Right forelimb (tissue), 1 donor: ENCODE data around the gene FOXA2.
"Not testable (repeated sequence)": the region's sequence is repeated elsewhere in the genome, so short reads cannot be mapped to it uniquely, and the experiment has no call there.

Experiments
- DNase-seq: peaks from one replicate; pipeline ENCODE4 v3.0.0-alpha.2; 2018

The FOXA2 gene

DNA sequence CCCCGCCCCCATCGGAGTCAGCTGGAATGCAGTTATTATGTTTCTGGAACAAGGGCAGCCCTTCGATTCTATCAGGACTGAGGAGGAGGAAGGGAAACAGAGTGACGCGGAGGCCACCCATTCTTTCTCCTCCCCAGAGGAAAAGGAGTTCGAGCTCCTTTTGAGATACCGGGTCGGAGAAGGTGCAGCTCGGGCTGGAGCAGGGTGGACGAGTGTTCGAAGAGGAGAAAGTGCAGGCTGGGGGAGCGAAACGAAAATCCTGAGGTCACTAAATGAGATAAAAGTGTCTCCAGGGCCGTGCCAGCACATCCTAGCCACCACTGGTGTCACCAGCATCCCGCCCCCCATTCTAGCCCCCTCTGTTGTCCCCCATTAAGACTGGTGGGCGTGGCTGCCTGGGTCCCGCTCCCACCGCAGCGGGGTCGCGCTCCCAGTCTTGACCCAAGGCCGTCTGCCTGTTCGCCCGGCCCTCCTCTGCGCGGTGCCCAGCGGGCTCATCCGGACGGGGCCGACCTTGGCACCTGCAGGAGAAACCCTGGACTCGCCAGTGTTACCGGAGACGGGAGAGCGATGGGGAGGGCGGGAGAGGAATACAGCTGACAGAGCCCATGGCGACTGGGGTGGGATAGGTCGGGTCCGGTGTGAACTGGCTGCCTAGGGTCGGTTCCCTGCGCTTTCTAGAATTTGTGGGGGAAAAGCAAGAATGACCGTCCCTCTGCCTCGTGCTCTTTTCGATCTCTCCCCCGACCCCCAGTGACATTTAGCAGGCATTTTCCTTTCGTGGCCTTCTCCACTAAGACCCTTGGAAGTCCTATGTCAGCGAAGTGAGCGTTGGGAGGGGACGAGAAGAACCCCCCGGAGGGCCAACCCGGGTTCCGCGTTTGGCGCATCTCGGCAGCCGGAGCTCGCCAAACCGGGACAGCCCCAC is 16.2 kb downstream of the FOXA2 start:
- no peak for DNase-seq

- DNase-seq, result no peak
These were observed 17.3 kb downstream of the FOXA2 start for GRCh38 chr20:22566876-22567658.

DNA sequence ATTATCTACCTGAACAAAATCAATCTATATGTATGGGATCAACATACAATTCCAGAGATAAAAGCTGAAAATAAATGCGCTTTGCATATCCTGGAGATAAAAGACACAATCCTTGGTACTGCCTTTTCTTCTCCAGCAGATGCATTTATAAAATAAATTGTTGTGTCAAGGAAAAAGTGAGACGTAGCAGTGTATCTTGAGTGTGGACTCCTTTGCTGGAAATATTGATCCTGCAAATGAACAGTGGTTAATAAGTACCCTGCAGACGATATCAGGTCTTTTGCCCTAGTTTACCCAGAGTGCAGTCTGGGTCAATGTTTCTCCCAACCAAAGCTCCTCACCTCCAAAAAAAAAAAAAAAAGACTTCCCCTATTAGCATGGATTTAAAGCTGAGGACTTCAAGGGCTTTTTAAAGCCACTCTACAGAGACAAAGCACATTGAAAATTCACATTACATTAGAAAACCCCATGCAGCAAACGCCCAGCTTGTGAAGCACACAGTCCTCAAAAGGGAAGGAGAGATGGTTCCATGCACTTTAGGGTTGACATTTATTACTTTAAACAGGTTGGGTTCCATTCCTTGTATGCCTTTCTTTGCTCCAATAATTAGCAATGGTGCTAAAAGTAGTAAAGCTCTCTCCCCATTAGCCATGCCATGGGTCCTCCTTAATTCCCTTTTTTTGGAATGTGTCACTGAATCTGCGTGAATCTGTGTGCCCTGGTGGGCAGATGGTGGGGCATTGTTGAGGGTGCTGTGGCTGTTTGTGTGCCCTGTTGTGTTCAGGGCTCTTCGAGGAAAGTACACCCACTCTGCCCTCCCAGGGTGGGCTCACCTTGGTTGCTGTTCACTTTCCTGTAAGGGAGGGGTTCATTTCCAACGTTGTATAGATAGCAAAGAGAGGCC is 21.1 kb downstream of the FOXA2 start:
- no peak for DNase-seq

DNA sequence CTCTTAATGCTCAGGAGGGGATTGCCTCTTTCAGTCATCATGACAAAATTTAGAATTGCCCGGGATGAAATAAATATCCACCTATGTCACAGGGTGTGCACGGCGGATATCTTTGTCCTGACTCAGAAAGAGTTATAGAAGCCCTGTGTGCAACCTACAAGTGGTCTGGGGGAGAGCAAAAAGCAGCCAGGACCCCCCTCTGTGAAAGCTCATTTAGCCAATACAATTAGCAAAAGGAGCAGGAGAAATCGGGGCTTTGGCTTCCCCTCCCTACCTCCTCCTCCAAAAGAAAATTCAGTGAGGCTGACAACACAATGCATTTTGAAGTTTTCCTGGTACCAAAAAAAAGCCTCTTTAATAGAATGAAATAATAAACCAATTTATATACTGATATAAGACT is 21.8 kb downstream of the FOXA2 start:
- no peak for DNase-seq

- DNase-seq, result no peak
These were observed 22.3 kb downstream of the FOXA2 start for GRCh38 chr20:22561965-22562577.

GRCh38 chr20:22560817-22561216 is 23.6 kb downstream of the FOXA2 start:
- DNase-seq, result no peak

GRCh38 chr20:22559711-22560318 is 24.6 kb downstream of the FOXA2 start:
- no peak for DNase-seq

DNA sequence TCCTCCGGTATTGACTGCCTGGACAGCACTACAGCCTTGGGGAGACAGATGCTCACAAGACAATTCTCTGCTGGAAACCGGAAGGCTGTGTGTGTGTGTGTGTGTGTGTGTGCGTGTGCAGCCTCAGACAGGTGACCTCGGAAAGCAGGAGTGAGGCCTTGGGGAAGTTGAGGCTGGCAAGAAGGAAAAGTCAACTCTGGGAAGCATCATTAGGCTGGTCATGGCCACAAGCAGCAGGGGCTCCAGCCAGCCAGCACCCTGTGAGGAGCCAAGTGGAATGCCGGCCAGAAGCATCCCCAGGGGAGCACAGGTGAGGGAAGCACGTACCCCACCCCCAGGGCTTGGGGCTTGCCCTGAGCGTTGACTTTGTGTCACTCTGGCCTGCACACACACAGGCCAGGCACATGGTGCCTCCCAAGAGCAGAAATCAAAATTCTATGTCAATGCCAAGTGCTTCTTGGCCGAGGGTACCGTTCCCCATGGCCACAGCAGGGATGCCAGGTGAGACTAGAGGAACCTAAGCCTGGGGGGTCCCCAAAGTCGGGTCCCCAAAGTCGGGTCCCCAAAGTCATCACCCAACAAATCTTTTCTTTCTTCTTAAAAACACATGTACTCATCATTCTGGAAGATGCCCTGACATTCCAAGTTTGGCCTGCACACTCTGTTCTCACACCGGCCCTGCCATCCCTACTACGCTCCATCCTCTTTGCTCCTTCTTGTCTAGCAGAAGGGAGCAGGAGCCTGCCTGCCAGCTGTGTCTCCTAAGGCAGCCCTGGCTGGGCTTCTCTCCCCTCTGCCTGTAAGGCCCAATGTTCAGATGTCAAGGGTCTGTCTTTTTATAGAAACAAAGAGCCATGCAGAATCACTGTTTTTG is 26.7 kb downstream of the FOXA2 start:
- no peak for DNase-seq

DNA sequence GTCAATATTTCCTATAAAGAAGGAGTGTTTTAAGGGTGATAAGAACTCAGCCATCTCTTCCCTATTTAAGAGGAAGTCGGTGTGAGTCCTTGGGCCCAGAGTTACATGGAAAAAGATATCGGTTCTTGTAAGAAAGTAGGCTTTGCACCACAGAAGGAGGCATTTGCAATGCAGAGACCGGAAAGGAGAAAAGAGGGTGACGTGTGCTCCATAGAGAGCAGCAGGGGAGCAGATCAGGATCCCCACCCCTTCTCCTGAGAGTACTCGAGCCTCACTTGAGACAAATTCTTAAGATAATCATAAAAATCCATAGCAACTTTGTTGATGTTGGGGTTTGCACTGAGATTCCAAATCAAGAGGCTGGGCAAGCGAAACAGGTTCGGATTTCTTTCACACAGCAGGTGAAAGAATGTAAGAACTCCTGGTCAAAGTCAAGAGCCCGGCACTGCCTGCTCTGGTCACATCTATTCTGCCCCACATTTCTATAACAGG is 27.8 kb downstream of the FOXA2 start:
- DNase-seq, result no peak

DNA sequence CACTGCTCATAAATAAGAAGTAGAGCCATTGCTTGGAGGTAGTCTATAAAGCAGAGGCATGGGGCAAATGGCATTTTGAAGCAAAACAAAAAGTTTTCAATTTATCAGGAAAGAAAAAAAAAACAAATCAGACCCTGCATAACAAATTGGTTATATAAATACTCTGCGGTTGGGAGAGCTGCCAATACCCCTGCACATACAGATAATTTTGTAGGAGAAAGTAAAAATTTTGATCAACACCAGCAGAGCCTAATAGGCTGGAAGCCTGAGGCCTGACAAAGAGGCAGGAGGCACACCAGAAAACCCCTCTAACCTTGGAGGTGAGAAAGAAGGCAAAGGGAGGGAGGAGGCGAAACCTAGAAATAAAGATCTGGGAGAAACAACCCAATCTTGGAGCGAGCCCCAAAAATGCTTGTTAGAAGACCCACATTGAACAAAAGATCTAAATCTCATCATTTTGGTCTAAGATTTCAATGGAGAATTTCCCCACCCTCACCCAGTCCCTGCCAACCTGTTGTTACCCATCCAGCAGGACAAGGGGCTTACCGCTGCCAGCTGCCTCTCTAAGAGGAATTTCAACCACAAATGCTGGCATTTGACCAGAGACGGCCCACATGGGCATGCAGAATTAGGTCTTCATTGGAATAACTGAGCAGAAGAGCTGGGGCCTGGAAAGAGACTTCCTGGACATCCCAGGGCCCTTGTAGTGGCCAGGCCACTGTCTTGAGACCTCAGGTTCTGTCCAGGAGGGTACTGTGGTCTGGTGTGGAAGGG is 28.4 kb downstream of the FOXA2 start:
- no peak for DNase-seq

DNA sequence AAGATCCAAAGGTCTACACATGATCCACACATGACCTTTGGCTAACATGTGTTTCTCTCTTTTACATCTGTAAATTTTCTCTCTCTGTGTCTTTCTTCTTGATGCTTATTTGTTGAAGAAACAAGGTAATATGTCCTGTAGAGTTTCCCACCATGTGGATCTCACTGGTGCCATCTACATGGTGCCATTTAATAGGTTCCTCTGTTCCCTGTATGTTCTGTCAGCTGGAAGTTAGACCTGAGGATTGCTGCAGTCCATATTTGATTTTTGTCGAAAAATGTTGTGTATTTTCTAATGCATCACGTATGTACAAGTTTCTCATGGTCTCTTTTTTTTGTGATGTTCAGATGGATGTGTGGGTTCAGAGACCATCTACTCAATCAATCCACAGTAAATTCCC is 30.0 kb downstream of the FOXA2 start:
- DNase-seq, result no peak

DNA sequence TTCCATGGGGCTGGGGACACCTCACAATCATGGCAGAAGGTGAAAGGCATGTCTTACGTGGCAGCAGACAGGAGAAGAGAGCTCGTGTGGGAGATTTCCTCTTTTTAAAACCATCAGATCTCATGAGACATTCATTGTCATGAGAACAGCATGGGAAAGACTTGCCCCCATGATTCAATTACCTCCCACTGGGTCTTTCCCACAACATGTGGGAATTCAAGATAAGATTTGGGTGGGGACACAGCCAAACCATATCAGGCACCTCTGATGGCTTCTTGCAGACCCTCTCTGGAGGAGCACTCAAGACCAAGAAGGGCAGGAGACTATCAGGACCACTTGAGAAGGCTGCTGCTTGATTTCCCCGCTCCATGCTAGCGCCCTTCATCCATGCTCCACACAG is 33.9 kb downstream of the FOXA2 start:
- DNase-seq, result not testable (repeated sequence)

DNA sequence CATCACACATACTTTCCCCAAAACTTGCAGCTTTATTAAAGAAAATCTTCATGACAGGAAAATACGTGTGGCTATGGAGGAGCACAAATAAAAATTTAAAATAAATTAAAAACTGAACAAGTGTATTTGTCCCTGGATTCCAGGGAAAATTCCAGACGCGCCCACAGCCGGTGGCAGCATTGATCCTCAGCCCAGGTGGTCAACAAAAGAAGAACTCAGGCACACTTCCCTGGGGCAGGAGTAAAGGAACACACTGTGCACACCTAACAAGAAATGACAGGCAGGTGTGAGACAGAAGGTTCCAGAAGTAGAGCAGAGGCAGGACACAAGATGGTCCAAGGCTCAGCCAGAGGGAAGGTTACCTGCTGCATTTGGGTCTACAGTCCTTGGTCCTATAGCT is 36.3 kb downstream of the FOXA2 start:
- DNase-seq, result no peak

- no peak for DNase-seq
These were observed 38.0 kb downstream of the FOXA2 start for GRCh38 chr20:22546344-22546743.

DNA sequence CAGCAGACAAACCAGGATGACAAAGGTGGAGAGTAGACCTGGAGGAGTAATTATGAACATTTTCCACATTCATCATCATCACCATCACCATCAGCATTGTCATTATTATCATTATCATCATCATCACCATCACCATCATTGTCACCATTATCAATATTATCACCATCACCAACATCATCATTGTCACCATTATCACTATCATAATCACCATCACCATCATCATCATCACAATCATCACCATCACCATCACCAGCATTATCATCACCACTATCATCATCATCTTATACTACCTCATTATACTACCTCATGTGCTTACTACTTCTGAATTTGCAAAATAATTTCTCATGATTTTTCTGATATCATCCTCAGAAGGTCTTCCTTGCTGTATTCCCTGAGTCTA is 39.3 kb downstream of the FOXA2 start:
- no peak for DNase-seq

DNA sequence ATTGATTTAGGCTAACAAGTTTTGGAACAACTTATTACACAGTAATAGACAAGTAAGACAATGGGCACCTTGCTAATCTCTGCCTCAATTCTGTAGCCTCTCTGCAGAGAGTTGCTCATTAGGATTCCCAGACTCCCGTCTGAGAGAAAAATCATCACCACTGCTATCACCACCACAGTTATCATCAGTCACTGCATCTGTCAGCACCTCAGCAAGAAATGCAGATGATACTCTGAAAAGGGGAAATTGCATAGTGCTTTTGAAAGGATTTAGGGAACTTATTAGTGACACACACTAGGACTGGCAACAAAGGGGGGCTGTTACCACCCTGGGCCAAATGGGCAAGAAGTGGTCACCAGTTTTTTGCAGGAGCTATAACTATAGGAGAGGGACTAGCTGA is 39.9 kb downstream of the FOXA2 start:
- DNase-seq, result no peak

GRCh38 chr20:22542427-22542826 is 41.9 kb downstream of the FOXA2 start:
- DNase-seq, result no peak

DNA sequence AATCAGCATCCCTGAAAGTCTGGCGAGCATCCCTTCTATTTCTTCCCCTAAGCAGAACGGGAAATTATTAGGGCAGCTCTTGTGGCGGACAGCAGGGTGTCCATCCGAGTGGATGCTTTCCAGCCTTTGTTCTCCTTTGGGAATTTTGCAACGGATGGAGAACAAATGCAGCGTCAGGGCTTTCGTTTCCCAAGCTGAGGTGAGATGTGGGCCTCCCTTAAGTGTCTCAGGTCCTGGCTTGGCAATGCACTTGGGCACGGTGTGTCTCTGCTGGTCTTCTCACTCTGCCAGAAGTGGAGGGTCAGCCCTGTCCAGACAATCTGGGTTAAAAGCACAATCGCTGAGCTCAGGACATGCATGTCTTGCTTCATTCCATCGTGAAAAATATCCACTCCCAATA is 43.5 kb downstream of the FOXA2 start:
- DNase-seq, result no peak

- no peak for DNase-seq
These were observed 47.2 kb downstream of the FOXA2 start for GRCh38 chr20:22536956-22537756.
